Measurements from ENCODE around the gene CATSPERB.
"Not testable (repeated sequence)": the region's sequence is repeated elsewhere in the genome, so short reads cannot be mapped to it uniquely, and the experiment has no call there.

Gene CATSPERB

DNA sequence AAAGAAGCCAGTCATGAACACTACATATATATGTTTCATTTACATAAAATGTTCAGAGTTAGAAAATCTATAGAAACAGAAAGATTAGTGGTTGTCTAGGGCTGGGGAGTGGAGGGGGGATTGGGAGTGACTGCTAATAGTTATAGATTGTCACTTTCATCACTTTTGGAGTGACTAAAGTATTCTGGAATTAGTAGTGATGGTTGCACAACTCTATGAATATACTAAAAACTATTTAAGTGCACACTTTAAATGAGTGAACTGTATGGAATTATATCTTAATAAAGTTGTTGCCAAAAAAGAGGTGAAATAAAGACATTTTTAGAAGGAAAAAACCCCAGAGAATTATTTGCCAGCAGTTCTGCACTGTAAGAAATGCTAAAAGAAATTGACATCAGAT lies 9.5 kb downstream of the CATSPERB start:
- no peak for ATAC-seq (replicated peaks)
- Mint-ChIP-seq H3K36me3 (ENCODE audit: insufficient read depth) (no peaks in the 10 kb centered on the region), H3K4me3 (no peak overlapping the region), H3K9me3 (no peaks in the 10 kb centered on the region), H3K27me3 (no peaks in the 10 kb centered on the region), H3K4me1 (ENCODE audit: low read depth in 2 of 2) (no peaks in the 10 kb centered on the region), H3K27ac (no peak overlapping the region)
- no peak for DNase-seq

DNA sequence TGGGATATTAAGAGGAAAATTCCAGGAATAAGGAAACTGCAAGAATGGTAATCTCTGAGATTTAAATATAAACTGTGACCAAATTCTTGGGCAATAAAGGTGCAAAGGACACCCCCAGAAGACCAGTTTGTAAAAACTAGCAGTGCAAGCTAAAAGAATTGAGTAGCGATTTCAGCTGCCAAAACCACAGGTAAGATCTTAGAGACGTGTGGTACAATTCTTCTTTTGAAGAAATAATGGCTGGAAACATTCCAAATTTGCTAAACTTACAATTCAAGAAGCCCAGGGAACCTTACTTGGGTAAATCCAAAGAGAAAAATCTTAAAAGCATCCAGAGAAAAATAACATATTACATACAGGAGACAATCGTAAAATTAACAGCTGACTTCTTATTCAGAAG lies 12.0 kb downstream of the CATSPERB start:
- H3K27me3 Mint-ChIP-seq, result no peaks in the 10 kb centered on the region

DNA sequence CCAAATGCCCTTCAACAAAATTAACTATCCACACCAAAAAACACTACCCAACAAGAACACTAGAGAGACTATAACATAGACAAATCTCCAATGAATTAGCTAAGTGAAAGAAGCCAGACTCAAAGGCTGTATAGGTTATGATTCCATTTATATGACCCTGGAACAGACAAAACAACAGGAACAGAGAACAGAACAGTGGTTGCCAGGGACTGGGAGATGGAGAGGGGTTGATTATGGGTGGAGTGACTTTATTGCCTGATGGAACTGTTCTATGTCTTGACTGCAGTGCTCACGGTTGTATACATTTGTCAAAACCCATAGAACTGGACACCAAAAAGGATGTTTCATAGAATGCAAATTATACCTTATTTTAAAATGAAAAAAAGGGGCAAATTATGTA lies 14.9 kb downstream of the CATSPERB start:
- H3K27me3 Mint-ChIP-seq, result no peaks in the 10 kb centered on the region
- H3K27ac Mint-ChIP-seq, result no peak overlapping the region
- no peaks in the 10 kb centered on the region for H3K9me3 Mint-ChIP-seq
- no peaks in the 10 kb centered on the region for H3K36me3 Mint-ChIP-seq (ENCODE audit: insufficient read depth)
- DNase-seq, result no peak
- peaks cover 0 to 1% of the 10 kb centered on the region in 2 donors for H3K4me1 Mint-ChIP-seq (ENCODE audit: low read depth in 2 of 2)
- no peak for ATAC-seq (replicated peaks)
- no peak overlapping the region for H3K4me3 Mint-ChIP-seq

More for the DNA sequence above, 12.0 kb downstream of the CATSPERB start:
- H3K4me3 Mint-ChIP-seq, result no peak overlapping the region
- H3K4me1 Mint-ChIP-seq (ENCODE audit: low read depth in 2 of 2), result no peaks in the 10 kb centered on the region
- no peaks in the 10 kb centered on the region for H3K9me3 Mint-ChIP-seq
- H3K27ac Mint-ChIP-seq, result no peak overlapping the region
- no peak for DNase-seq
- no peaks in the 10 kb centered on the region for H3K36me3 Mint-ChIP-seq (ENCODE audit: insufficient read depth)
- no peak for ATAC-seq (replicated peaks)

DNA sequence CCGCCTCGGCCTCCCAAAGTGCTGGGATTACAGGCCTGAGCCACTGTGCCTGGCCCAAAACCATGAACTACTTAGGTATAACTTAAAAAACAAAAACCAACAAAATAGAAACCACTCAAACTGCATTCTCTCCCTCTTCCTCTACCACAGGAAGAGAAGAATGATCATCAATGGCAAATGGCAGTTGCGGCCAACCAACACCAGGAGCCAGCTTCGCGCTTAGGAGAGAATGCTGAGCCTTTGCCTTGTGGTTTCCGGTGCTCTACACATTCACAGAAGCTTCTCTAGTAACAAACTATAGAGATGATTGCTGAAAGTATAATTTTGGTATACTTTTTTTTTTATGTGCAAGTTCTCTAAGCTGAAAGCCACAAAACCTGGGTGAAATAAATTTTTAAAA lies 17.1 kb downstream of the CATSPERB start:
- peak overlapping the region in 1 of 2 donors; percentile 77 for H3K27ac Mint-ChIP-seq
- H3K9me3 Mint-ChIP-seq, result no peaks in the 10 kb centered on the region
- DNase-seq (peak in 2 of 3 experiments; percentile 8 to 19), ATAC-seq (replicated peaks) (peak; percentile 93)
- peaks cover 0 to 1% of the 10 kb centered on the region in 2 donors for H3K4me1 Mint-ChIP-seq (ENCODE audit: low read depth in 2 of 2)
- no peaks in the 10 kb centered on the region for H3K27me3 Mint-ChIP-seq
- H3K4me3 Mint-ChIP-seq, result peak overlapping the region in 1 of 2 donors; percentile 62
- H3K36me3 Mint-ChIP-seq (ENCODE audit: insufficient read depth), result no peaks in the 10 kb centered on the region

DNA sequence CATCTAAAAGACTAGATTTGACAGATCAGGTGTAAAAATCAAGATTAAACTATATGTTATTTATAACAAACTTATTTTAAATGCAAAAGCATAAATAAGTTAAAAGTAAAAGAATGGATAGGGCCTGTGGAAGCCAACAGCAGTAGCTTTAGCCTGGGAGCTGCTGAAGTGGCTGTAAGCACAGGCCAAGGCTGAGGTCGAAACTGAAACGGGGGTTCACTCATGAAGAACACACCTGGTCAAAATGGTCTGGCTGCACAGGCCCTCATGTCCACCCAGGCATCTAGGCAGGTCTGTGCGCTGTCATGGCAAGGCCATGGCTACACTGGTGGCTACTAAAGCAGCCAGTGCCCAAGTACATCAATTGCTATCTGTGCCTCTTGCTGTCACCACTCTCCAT lies 23.1 kb downstream of the CATSPERB start:
- H3K27ac Mint-ChIP-seq, result no peak overlapping the region
- no peak for ATAC-seq (replicated peaks)
- peaks cover 0 to 7% of the 10 kb centered on the region in 2 donors for H3K9me3 Mint-ChIP-seq
- H3K4me3 Mint-ChIP-seq, result no peak overlapping the region
- no peak for DNase-seq
- H3K27me3 Mint-ChIP-seq, result no peaks in the 10 kb centered on the region
- H3K36me3 Mint-ChIP-seq (ENCODE audit: insufficient read depth), result no peaks in the 10 kb centered on the region
- H3K4me1 Mint-ChIP-seq (ENCODE audit: low read depth in 2 of 2), result no peaks in the 10 kb centered on the region

DNA sequence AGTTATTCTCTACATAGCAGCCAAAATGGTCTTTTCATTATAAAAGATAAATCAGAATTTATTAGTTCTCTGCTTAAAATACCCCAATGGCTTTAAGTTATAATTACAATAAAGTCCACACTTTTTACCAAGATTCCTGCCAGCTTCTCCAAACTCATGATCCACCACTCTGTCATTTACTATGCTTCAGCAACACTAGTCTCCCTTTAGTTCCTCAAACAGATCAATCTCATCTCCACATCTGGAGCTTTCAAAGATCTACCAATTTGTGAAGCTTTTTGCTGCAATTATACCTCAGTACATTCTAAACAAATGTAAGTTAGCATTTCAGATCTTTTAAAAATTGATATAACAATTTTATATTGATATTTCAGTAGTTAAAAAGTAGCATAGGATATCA lies 24.9 kb downstream of the CATSPERB start:
- no peaks in the 10 kb centered on the region for H3K36me3 Mint-ChIP-seq (ENCODE audit: insufficient read depth)
- DNase-seq (no peak), ATAC-seq (replicated peaks) (no peak)
- peaks cover 0 to 7% of the 10 kb centered on the region in 2 donors for H3K9me3 Mint-ChIP-seq
- H3K27ac Mint-ChIP-seq, result no peak overlapping the region
- no peaks in the 10 kb centered on the region for H3K4me1 Mint-ChIP-seq (ENCODE audit: low read depth in 2 of 2)
- H3K27me3 Mint-ChIP-seq, result peaks cover 0 to under 1% of the 10 kb centered on the region in 2 donors
- H3K4me3 Mint-ChIP-seq, result no peak overlapping the region

DNA sequence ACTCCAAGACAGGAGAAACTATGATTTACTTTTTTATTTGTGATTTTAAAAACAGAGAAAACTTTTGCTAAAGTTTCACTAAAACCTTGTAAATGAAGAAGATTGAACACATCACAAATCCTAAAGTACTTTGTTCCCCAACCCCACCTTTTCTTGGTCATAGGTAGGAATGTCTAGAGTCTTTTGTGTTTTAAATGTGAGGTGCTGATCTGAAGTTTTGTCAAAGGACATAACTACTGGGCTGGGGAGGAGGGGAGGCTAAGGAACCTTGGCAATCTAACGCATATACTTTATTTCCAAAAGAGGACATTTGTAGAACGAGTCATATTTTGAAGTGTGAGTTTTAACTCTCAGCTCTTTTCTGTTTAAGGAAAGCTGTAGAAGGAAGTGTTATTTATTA lies 37.2 kb downstream of the CATSPERB start:
- Mint-ChIP-seq H3K27ac (no peak overlapping the region), H3K4me1 (ENCODE audit: low read depth in 2 of 2) (no peaks in the 10 kb centered on the region), H3K9me3 (peaks cover 4 to 5% of the 10 kb centered on the region in 2 donors), H3K4me3 (no peak overlapping the region), H3K27me3 (peaks cover 0 to 17% of the 10 kb centered on the region in 2 donors), H3K36me3 (ENCODE audit: insufficient read depth) (no peaks in the 10 kb centered on the region)
- ATAC-seq (replicated peaks) (no peak), DNase-seq (no peak)

DNA sequence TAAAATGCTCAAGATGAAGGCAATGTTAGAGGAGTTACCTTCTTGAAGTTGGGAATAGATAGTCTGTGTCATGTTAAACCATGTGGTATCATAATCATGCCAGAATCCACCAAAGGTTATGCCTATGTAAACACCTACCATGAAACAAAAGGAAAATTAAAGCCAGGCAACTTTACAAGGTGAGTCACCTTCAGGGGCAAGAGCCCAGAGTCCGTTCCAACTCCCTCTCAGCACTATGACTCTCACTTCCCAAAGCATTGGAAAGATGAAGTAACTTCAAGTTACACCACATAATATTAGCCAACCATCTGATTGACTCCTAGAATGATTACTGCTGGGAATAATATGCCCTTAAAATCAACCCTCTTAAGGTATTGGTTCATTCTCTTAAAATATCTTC lies 38.5 kb downstream of the CATSPERB start:
- Mint-ChIP-seq H3K36me3 (ENCODE audit: insufficient read depth) (no peaks in the 10 kb centered on the region), H3K27ac (no peak overlapping the region), H3K4me3 (no peak overlapping the region), H3K9me3 (peaks cover 4 to 5% of the 10 kb centered on the region in 2 donors), H3K27me3 (peaks cover 0 to 17% of the 10 kb centered on the region in 2 donors), H3K4me1 (ENCODE audit: low read depth in 2 of 2) (no peaks in the 10 kb centered on the region)
- DNase-seq (no peak), ATAC-seq (replicated peaks) (no peak)

DNA sequence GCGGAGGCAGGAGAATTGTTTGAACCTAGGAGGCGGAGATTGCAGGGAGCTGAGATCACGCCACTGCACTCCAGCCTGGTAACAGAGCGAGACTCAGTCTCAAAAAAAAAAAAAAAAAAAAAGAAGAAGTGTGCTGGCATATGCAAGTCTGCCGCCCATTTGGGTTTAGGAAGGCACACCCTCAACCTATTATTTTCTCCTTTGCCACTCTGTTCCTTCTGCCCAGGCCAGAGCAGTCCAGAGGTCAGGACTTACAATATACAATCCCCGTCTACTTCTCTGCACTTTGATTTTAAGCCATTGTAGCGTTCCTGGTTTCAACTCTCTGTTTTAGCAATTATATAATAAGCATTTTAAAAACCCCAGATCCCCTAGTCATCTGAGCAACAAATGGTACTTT lies 39.8 kb downstream of the CATSPERB start:
- H3K4me1 Mint-ChIP-seq (ENCODE audit: low read depth in 2 of 2), result no peaks in the 10 kb centered on the region
- H3K27ac Mint-ChIP-seq, result no peak overlapping the region
- H3K36me3 Mint-ChIP-seq (ENCODE audit: insufficient read depth), result no peaks in the 10 kb centered on the region
- no peak overlapping the region for H3K4me3 Mint-ChIP-seq
- H3K9me3 Mint-ChIP-seq, result peaks cover 0 to 5% of the 10 kb centered on the region in 2 donors
- DNase-seq (no peak), ATAC-seq (replicated peaks) (no peak)
- peaks cover 0 to 10% of the 10 kb centered on the region in 2 donors for H3K27me3 Mint-ChIP-seq

DNA sequence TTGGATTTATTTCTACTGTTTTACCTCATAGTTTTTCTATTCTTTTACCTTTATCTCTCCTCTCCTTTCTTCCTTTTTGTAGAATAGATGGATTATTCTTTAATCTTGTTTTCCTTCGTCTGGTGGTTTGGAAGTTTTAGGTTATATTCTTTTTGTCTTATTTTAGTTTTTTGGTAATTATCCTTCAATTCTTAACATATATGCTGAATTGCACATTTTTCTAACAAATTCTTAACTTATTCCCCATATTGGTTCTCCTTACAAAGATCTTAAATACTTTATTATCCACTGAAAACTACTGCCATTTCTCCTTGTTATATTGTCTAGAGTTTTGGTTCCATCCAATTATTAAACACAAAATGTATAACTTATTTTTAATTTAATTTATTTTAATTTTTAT lies 42.3 kb downstream of the CATSPERB start:
- H3K4me3 Mint-ChIP-seq, result no peak overlapping the region
- DNase-seq (no peak), ATAC-seq (replicated peaks) (no peak)
- H3K4me1 Mint-ChIP-seq (ENCODE audit: low read depth in 2 of 2), result no peaks in the 10 kb centered on the region
- no peak overlapping the region for H3K27ac Mint-ChIP-seq
- H3K27me3 Mint-ChIP-seq, result no peaks in the 10 kb centered on the region
- no peaks in the 10 kb centered on the region for H3K36me3 Mint-ChIP-seq (ENCODE audit: insufficient read depth)
- H3K9me3 Mint-ChIP-seq, result peaks cover 0 to 5% of the 10 kb centered on the region in 2 donors

DNA sequence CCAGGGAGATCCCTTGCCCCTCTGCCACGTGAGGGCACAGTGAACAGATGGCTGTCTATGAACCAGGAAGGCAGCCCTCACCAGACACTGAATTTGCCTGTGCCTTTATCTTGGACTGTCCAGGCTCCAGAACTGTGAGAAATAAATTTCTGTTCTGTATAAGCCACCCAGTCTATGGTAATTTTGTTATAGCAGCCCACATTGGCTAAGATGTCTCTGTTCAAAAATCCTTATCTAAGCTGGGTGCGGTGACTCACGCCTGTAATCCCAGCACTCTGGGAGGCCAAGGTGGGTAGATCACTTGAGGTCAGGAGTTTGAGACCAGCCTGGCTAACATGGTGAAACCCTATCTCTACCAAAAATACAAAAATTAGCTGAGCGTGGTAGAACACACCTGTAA lies 44.5 kb downstream of the CATSPERB start:
- not testable (repeated sequence) for DNase-seq; H3K27ac Mint-ChIP-seq; ATAC-seq (replicated peaks); H3K4me1 Mint-ChIP-seq (ENCODE audit: low read depth in 2 of 2); H3K4me3 Mint-ChIP-seq; H3K9me3 Mint-ChIP-seq; H3K36me3 Mint-ChIP-seq (ENCODE audit: insufficient read depth); H3K27me3 Mint-ChIP-seq

DNA sequence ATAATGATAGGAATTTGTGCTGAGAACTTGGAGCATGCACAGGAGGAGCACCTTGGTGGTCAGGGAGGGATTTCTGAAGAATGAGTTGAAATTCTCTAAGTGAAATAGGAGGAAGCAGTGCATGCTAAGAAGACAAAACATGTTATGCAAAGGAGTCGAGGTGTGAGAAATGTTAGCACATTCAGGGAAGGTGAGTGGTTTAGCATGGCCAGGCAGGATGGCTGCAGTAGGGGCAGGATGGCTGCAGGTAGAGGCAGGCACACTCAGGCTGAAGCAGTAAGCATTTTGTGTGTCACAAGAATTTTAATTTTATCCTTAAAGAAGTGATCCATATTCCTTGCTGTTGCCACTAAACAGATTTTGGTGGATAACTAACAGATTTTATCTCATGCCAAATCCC lies 46.3 kb downstream of the CATSPERB start:
- H3K4me3 Mint-ChIP-seq, result no peak overlapping the region
- no peaks in the 10 kb centered on the region for H3K4me1 Mint-ChIP-seq (ENCODE audit: low read depth in 2 of 2)
- DNase-seq (no peak), ATAC-seq (replicated peaks) (no peak)
- no peak overlapping the region for H3K27ac Mint-ChIP-seq
- H3K36me3 Mint-ChIP-seq (ENCODE audit: insufficient read depth), result no peaks in the 10 kb centered on the region
- H3K9me3 Mint-ChIP-seq, result peaks cover 0 to 3% of the 10 kb centered on the region in 2 donors
- H3K27me3 Mint-ChIP-seq, result no peaks in the 10 kb centered on the region

DNA sequence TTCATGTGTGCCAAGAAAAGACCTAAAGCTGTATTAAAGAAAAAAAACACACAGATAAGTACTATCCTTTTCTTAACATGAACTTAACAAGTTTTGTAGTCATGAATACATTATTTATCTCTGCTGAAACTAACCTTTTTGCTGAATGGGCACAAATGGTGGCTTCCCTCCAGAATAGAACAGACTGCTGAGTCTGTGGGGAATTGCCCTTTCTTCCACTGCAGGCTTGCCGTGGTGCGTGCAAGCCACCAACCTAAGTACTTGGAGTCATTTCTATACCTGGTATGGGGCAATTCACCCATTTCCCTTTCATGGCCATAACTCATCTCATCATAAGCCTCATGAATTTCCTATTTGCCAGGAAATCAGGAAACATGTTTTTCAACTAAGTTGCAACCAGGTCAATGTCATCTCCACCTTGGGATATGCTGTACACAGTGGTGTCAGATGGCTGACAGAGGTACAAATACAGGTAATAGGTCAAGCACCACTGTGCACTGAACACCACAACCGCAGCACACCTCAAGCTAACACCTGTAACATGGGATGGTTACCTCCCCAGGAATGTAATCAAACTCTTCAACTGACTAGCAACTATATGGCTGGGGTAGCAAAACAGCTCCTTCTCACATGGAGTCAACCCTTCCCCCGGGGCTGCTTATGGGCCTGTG lies 49.9 kb downstream of the CATSPERB start:
- H3K27me3 Mint-ChIP-seq, result no peaks in the 10 kb centered on the region
- DNase-seq (no peak), ATAC-seq (replicated peaks) (no peak)
- H3K36me3 Mint-ChIP-seq (ENCODE audit: insufficient read depth), result no peaks in the 10 kb centered on the region
- peaks cover 0 to 3% of the 10 kb centered on the region in 2 donors for H3K9me3 Mint-ChIP-seq
- no peak overlapping the region for H3K4me3 Mint-ChIP-seq
- no peaks in the 10 kb centered on the region for H3K4me1 Mint-ChIP-seq (ENCODE audit: low read depth in 2 of 2)
- no peak overlapping the region for H3K27ac Mint-ChIP-seq

DNA sequence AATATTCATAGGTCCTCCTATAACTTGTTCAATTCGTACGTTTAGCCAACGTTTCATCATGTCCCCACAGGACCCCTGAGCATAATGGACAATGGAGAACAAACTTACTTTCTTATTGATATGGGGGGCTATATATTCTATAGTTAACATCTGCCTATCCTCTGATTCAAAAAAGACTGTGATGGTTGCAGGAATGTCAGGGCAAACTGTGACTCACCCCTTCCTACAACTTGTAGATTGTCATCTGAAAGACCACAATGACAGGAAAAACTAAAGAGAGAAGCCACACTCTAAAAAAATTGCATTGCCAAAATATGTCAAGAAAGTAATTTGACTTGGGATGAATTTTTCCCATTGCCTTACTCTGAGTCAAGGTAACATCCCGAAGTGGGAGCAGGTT lies 50.8 kb downstream of the CATSPERB start:
- DNase-seq, result no peak
- no peaks in the 10 kb centered on the region for H3K36me3 Mint-ChIP-seq (ENCODE audit: insufficient read depth)
- no peak for ATAC-seq (replicated peaks)
- no peak overlapping the region for H3K27ac Mint-ChIP-seq
- H3K4me1 Mint-ChIP-seq (ENCODE audit: low read depth in 2 of 2), result no peaks in the 10 kb centered on the region
- H3K27me3 Mint-ChIP-seq, result no peaks in the 10 kb centered on the region
- no peak overlapping the region for H3K4me3 Mint-ChIP-seq
- H3K9me3 Mint-ChIP-seq, result peaks cover 0 to 3% of the 10 kb centered on the region in 2 donors

All from effector memory CD8-positive, alpha-beta T cell (primary cell).